Naive thymus-derived CD4-positive, alpha-beta T cell (primary cell): ENCODE results near the gene MOSPD3. TPM values are rescaled to one million over a fixed set of nuclear protein-coding genes. Genes with fewer than 3 reads are reported as not detected.

Experiments
- ATAC-seq: fragments of 150-1000 bp; cut with Tn5 transposase; 2 replicates; pipeline ENCODE4 v1.10.0; 2021; ENCODE audit warnings: mild to moderate bottlenecking, moderate library complexity
- CTCF ChIA-PET: fragments of 350-600 bp; sonication (Branson Sonifier 250); formaldehyde crosslinking; loops from one replicate; lab custom pipeline; 2021; ENCODE audit warnings: antibody characterized with exemption; lab: Charles Lee
- POLR2A ChIA-PET: fragments of 350-600 bp; sonication (Branson Sonifier 250); formaldehyde crosslinking; loops from one replicate; lab custom pipeline; 2021; ENCODE audit warnings: antibody characterized with exemption, inconsistent platforms; lab: Charles Lee
- DNase-seq, 9 donors: peaks; one replicate each; pipeline versions ENCODE4 v3.0.0 to v3.0.0-alpha.2; 2020 to 2022; ENCODE audit warnings: mixed read lengths in 1 of 9
- H3K27ac ChIP-seq: one replicate; pipeline ENCODE4 v1.7.0; 2013; ENCODE audit warnings: mild to moderate bottlenecking, low read depth, low read length, moderate library complexity
- H3K27me3 ChIP-seq, 2 donors: one replicate each; pipeline ENCODE4 v1.7.0; 2013; ENCODE audit warnings: low read length in 2 of 2, mild to moderate bottlenecking in 2 of 2, moderate library complexity in 2 of 2; ENCODE audit not compliant: control insufficient read depth in 2 of 2, insufficient read depth in 2 of 2
- H3K36me3 ChIP-seq, 3 experiments: 1 replicate in 2 of 3; 2 replicates in 1 of 3; pipeline ENCODE4 v1.7.0; 2013; ENCODE audit warnings: low read length in 3 of 3, mild to moderate bottlenecking in 3 of 3, moderate library complexity in 1 of 3; ENCODE audit not compliant: insufficient read depth in 3 of 3, control insufficient read depth in 2 of 3
- H3K4me1 ChIP-seq, 2 donors: one replicate each; pipeline ENCODE4 v1.7.0; 2013; ENCODE audit warnings: low read length in 2 of 2, mild to moderate bottlenecking in 2 of 2, moderate library complexity in 1 of 2; ENCODE audit not compliant: control insufficient read depth in 2 of 2, insufficient read depth in 2 of 2
- H3K4me3 ChIP-seq: 2 replicates; pipeline ENCODE4 v1.7.0; 2013; ENCODE audit warnings: mild to moderate bottlenecking, low read length
- H3K9me3 ChIP-seq, 3 experiments: 1 replicate in 2 of 3; 2 replicates in 1 of 3; pipeline ENCODE4 v1.7.0; 2013; ENCODE audit warnings: low read length in 3 of 3; ENCODE audit not compliant: control insufficient read depth in 2 of 3
- H3K27ac Mint-ChIP-seq, 9 donors: one replicate each; pipeline ENCODE4 v1.8.0; 2020 to 2022; ENCODE audit warnings: mixed read lengths in 9 of 9, mild to moderate bottlenecking in 8 of 9, moderate library complexity in 5 of 9, inconsistent platforms in 2 of 9
- H3K27me3 Mint-ChIP-seq, 5 donors: one replicate each; pipeline ENCODE4 v1.8.0; 2021 to 2022; ENCODE audit warnings: mixed read lengths in 5 of 5, mild to moderate bottlenecking in 1 of 5
- H3K36me3 Mint-ChIP-seq, 5 donors: one replicate each; pipeline ENCODE4 v1.8.0; 2020 to 2022; ENCODE audit warnings: mixed read lengths in 5 of 5, mild to moderate bottlenecking in 3 of 5, inconsistent platforms in 1 of 5
- H3K4me1 Mint-ChIP-seq, 7 donors: one replicate each; pipeline ENCODE4 v1.8.0; 2020 to 2022; ENCODE audit warnings: mixed read lengths in 7 of 7, mild to moderate bottlenecking in 3 of 7, inconsistent platforms in 1 of 7
- H3K4me3 Mint-ChIP-seq, 10 donors: one replicate each; pipeline ENCODE4 v1.8.0; 2020 to 2022; ENCODE audit warnings: mild to moderate bottlenecking in 10 of 10, mixed read lengths in 10 of 10, moderate library complexity in 6 of 10, inconsistent platforms in 2 of 10
- H3K9me3 Mint-ChIP-seq, 11 donors: one replicate each; pipeline ENCODE4 v1.8.0; 2020 to 2022; ENCODE audit warnings: mixed read lengths in 11 of 11, mild to moderate bottlenecking in 4 of 11, inconsistent platforms in 1 of 11, moderate library complexity in 1 of 11
- intact Hi-C, 2 donors: fragments of 100-400 bp; cut with micrococcal nuclease; formaldehyde crosslinking; loops; one replicate each; pipeline ENCODE4 v1.15.1; 2023
- polyA plus RNA-seq, 2 donors: library from polyadenylated mRNA; unstranded; fragments of 300-500 nt; fragmentation: Illumina TruSeq; gene quantifications; one replicate each; pipeline ENCODE4 v1.2.3, GENCODE V29; 2021
- total RNA-seq, 6 experiments: library from RNA in 5 of 6; stranded (reverse) in 5 of 6; gene quantifications; 1 replicate in 5 of 6; 2 replicates in 1 of 6; pipeline ENCODE4 v1.2.3 and lab custom pipeline; 2021 to 2026

Gene MOSPD3
- total and polyA plus RNA-seq, 7 experiments from 2014 or later = 8.8 to 54.9 (median 14.7) TPM

- ChIA-PET CTCF (interaction anchor here (1.5 kb wide), 1 partner anchor 9 kb away, joined by 3 read pairs; the partner anchor contains the start of genes FBXO24 and LRCH4), POLR2A (interaction anchor here (1.1 to 3.9 kb wide), 3 partner anchors 9 to 11 kb away, joined by 3 to 20 read pairs (median 3); partner anchors contain the start of genes FBXO24 and LRCH4)
- Histone ChIP-seq H3K9me3 (no peaks in the 10 kb centered on the region), H3K27me3 (no peaks in the 10 kb centered on the region), H3K4me1 (no peaks in the 10 kb centered on the region), H3K4me3 (no peak overlapping the region), H3K27ac (no peak overlapping the region), H3K36me3 (no peaks in the 10 kb centered on the region)
- Mint-ChIP-seq H3K4me1 (peaks cover 0 to 7% (median 4%) of the 10 kb centered on the region in 7 donors), H3K4me3 (no peak overlapping the region), H3K36me3 (no peaks in the 10 kb centered on the region), H3K27ac (peak overlapping the region in 1 of 9 donors; percentile 67), H3K9me3 (peaks cover 0 to 2% (median 0%) of the 10 kb centered on the region in 11 donors), H3K27me3 (peaks cover 0 to 11% (median 4%) of the 10 kb centered on the region in 5 donors)
- no peak for DNase-seq
- intact Hi-C loops = no loop called here
- ATAC-seq = no peak
Measured at GRCh38 chr7:100595188-100595587, 17.2 kb upstream of the MOSPD3 start.

GRCh38 chr7:100598425-100598824 lies 13.9 kb upstream of the MOSPD3 start:
- no peaks in the 10 kb centered on the region for H3K27me3 ChIP-seq
- no peaks in the 10 kb centered on the region for H3K9me3 ChIP-seq
- Mint-ChIP-seq H3K27ac (peak overlapping the region in 2 of 9 donors; percentile 2 to 37), H3K9me3 (peaks cover 0 to 2% (median 0%) of the 10 kb centered on the region in 11 donors), H3K4me1 (peaks cover 0 to 12% (median 6%) of the 10 kb centered on the region in 7 donors), H3K27me3 (peaks cover 0 to 2% (median 0%) of the 10 kb centered on the region in 5 donors), H3K36me3 (no peaks in the 10 kb centered on the region), H3K4me3 (no peak overlapping the region)
- no peaks in the 10 kb centered on the region for H3K36me3 ChIP-seq
- ChIA-PET POLR2A (interaction anchor here (0.6 to 3.9 kb wide), 5 partner anchors 12 to 82 kb away, joined by 3 to 20 read pairs (median 3); partner anchors contain the start of genes FBXO24 and LRCH4), CTCF (no interaction called here)
- no peak overlapping the region for H3K4me3 ChIP-seq
- DNase-seq = no peak
- intact Hi-C loops = no loop called here
- ATAC-seq = no peak
- peaks cover 0 to 1% of the 10 kb centered on the region in 2 donors for H3K4me1 ChIP-seq
- no peak overlapping the region for H3K27ac ChIP-seq

GRCh38 chr7:100599911-100600729 lies 12.2 kb upstream of the MOSPD3 start:
- ChIA-PET CTCF (interaction anchor here (0.6 kb wide), 1 partner anchor 26 kb away, joined by 3 read pairs; no protein-coding TSS in a partner anchor), POLR2A (interaction anchor here (1.6 kb wide), 1 partner anchor 14 kb away, joined by 5 read pairs; the partner anchor contains the start of genes FBXO24 and LRCH4)
- peaks cover 0 to 2% (median 0%) of the 10 kb centered on the region in 11 donors for H3K9me3 Mint-ChIP-seq
- H3K27ac ChIP-seq = no peak overlapping the region
- H3K4me1 ChIP-seq = peaks cover 5 to 6% of the 10 kb centered on the region in 2 donors
- intact Hi-C loops = no loop called here
- no peak overlapping the region for H3K4me3 ChIP-seq
- no peak overlapping the region for H3K27ac Mint-ChIP-seq
- H3K27me3 Mint-ChIP-seq = peaks cover 0 to 2% (median 0%) of the 10 kb centered on the region in 5 donors
- H3K4me1 Mint-ChIP-seq = peaks cover 6 to 22% (median 14%) of the 10 kb centered on the region in 7 donors
- H3K4me3 Mint-ChIP-seq = no peak overlapping the region
- H3K36me3 Mint-ChIP-seq = no peaks in the 10 kb centered on the region
- DNase-seq (no peak), ATAC-seq (no peak)
- no peaks in the 10 kb centered on the region for H3K36me3 ChIP-seq
- no peaks in the 10 kb centered on the region for H3K27me3 ChIP-seq
- H3K9me3 ChIP-seq = no peaks in the 10 kb centered on the region

- no peak overlapping the region for H3K4me3 Mint-ChIP-seq
- Histone ChIP-seq H3K27me3 (no peaks in the 10 kb centered on the region), H3K4me1 (peaks cover 6 to 10% of the 10 kb centered on the region in 2 donors), H3K27ac (no peak overlapping the region), H3K4me3 (no peak overlapping the region), H3K36me3 (no peaks in the 10 kb centered on the region), H3K9me3 (no peaks in the 10 kb centered on the region)
- intact Hi-C loops = no loop called here
- ATAC-seq = no peak
- peaks cover 0 to 8% (median 0%) of the 10 kb centered on the region in 5 donors for H3K27me3 Mint-ChIP-seq
- peaks cover 0 to 2% (median 0%) of the 10 kb centered on the region in 11 donors for H3K9me3 Mint-ChIP-seq
- ChIA-PET POLR2A (no interaction called here), CTCF (interaction anchor here (0.6 kb wide), 1 partner anchor 25 kb away, joined by 3 read pairs; no protein-coding TSS in a partner anchor)
- peaks cover 11 to 28% (median 17%) of the 10 kb centered on the region in 7 donors for H3K4me1 Mint-ChIP-seq
- no peaks in the 10 kb centered on the region for H3K36me3 Mint-ChIP-seq
- no peak overlapping the region for H3K27ac Mint-ChIP-seq
- DNase-seq = no peak
Measured at GRCh38 chr7:100600730-100601038, 11.7 kb upstream of the MOSPD3 start.

GRCh38 chr7:100602889-100603725 lies 9.2 kb upstream of the MOSPD3 start:
- ChIA-PET CTCF (interaction anchor here (0.9 to 1.6 kb wide), 5 partner anchors 13 to 87 kb away, joined by 3 to 6 read pairs (median 3); no protein-coding TSS in a partner anchor), POLR2A (interaction anchor here (0.7 to 2.6 kb wide), 9 partner anchors 9 to 70 kb away, joined by 3 to 29 read pairs (median 5); partner anchors contain the start of genes FBXO24, LRCH4 and MOSPD3)
- Histone ChIP-seq H3K27ac (peak overlapping the region; percentile 67), H3K4me3 (peak overlapping the region; percentile 66), H3K36me3 (no peaks in the 10 kb centered on the region), H3K4me1 (peaks cover 6 to 10% of the 10 kb centered on the region in 2 donors), H3K9me3 (no peaks in the 10 kb centered on the region), H3K27me3 (no peaks in the 10 kb centered on the region)
- intact Hi-C loops = no loop called here
- no peaks in the 10 kb centered on the region for H3K36me3 Mint-ChIP-seq
- peaks cover 7 to 41% (median 20%) of the 10 kb centered on the region in 7 donors for H3K4me1 Mint-ChIP-seq
- peak overlapping the region; percentile 56 to 94 (median 84) for H3K4me3 Mint-ChIP-seq
- DNase-seq = no peak
- ATAC-seq = no peak
- H3K27ac Mint-ChIP-seq = peak overlapping the region; percentile 7 to 92 (median 66)
- H3K27me3 Mint-ChIP-seq = peaks cover 0 to 15% (median 0%) of the 10 kb centered on the region in 5 donors
- peaks cover 0 to 2% (median 0%) of the 10 kb centered on the region in 11 donors for H3K9me3 Mint-ChIP-seq

GRCh38 chr7:100603726-100604027 lies 8.7 kb upstream of the MOSPD3 start:
- CTCF ChIA-PET = interaction anchor here (0.9 to 1.6 kb wide), 4 partner anchors 15 to 87 kb away, joined by 3 to 6 read pairs (median 3); no protein-coding TSS in a partner anchor
- peaks cover 0 to 2% (median 0%) of the 10 kb centered on the region in 11 donors for H3K9me3 Mint-ChIP-seq
- Histone ChIP-seq H3K27me3 (no peaks in the 10 kb centered on the region), H3K36me3 (no peaks in the 10 kb centered on the region), H3K4me1 (peaks cover 6 to 10% of the 10 kb centered on the region in 2 donors), H3K9me3 (no peaks in the 10 kb centered on the region), H3K4me3 (peak overlapping the region; percentile 66), H3K27ac (peak overlapping the region; percentile 67)
- peak overlapping the region; percentile 56 to 94 (median 84) for H3K4me3 Mint-ChIP-seq
- peaks cover 7 to 36% (median 16%) of the 10 kb centered on the region in 7 donors for H3K4me1 Mint-ChIP-seq
- H3K27ac Mint-ChIP-seq = peak overlapping the region; percentile 21 to 92 (median 84)
- peak; percentile 10 for ATAC-seq
- POLR2A ChIA-PET = interaction anchor here (0.5 to 2.6 kb wide), 10 partner anchors 9 to 126 kb away, joined by 3 to 29 read pairs (median 4); partner anchors contain the start of genes FBXO24, LRCH4 and MOSPD3
- H3K27me3 Mint-ChIP-seq = peaks cover 0 to 15% (median 0%) of the 10 kb centered on the region in 5 donors
- H3K36me3 Mint-ChIP-seq = no peaks in the 10 kb centered on the region
- intact Hi-C loops = loop anchor here (1.0 to 2.0 kb wide), 16 partner anchors 9 to 249 kb away; partner anchors contain the start of genes FBXO24 (in 2 of the 2), GNB2 (in 2 of the 2), LRCH4 (in 2 of the 2) and MOSPD3 (in 2 of the 2)
- DNase-seq = no peak
